ENCODE measurements around the gene MAGI2. TPM values are rescaled to one million over a fixed set of nuclear protein-coding genes. Genes with fewer than 3 reads are reported as not detected.
"Not testable (repeated sequence)": the region's sequence is repeated elsewhere in the genome, so short reads cannot be mapped to it uniquely, and the experiment has no call there.

Gene MAGI2
- total and polyA plus RNA-seq, 2 experiments from 2014 or later = 16.8 to 24.7 TPM

DNA sequence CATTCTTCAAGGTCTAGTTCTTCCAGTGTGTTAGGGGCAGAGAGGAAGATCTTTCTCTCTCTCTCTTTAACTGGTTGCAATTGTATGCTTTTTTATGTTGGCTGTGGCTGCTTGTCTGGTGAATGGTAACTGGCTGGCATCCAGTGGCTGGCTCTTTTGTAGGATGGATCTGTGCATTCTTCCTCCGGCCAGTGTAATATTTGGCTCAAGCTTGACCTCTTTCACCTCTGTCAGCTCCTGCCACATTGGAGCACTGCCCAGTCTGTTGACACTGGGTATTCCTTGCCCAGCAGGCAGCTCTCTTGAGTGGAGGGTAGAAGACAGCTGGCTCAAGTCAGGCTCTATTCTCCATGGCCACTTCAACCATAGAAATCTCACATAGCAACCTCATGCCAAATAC lies 1126.6 kb downstream of the MAGI2 start:
- H3K27me3 ChIP-seq = no peaks in the 10 kb centered on the region
- no peaks in the 10 kb centered on the region for H3K9me3 ChIP-seq (ENCODE audit: low read depth)
- no peak overlapping the region for H3K27ac ChIP-seq
- TF ChIP-seq, protein P1, sequence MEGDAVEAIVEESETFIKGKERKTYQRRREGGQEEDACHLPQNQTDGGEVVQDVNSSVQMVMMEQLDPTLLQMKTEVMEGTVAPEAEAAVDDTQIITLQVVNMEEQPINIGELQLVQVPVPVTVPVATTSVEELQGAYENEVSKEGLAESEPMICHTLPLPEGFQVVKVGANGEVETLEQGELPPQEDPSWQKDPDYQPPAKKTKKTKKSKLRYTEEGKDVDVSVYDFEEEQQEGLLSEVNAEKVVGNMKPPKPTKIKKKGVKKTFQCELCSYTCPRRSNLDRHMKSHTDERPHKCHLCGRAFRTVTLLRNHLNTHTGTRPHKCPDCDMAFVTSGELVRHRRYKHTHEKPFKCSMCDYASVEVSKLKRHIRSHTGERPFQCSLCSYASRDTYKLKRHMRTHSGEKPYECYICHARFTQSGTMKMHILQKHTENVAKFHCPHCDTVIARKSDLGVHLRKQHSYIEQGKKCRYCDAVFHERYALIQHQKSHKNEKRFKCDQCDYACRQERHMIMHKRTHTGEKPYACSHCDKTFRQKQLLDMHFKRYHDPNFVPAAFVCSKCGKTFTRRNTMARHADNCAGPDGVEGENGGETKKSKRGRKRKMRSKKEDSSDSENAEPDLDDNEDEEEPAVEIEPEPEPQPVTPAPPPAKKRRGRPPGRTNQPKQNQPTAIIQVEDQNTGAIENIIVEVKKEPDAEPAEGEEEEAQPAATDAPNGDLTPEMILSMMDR (IDR thresholded peaks at IDR 0.05; ENCODE audit: low read depth, low read length) = no peak
- peaks cover 4% of the 10 kb centered on the region for H3K4me1 ChIP-seq (ENCODE audit: low read depth)
- peak in 1 of 2 donors; percentile 0 for DNase-seq (ENCODE audit: low read depth in 1 of 2, low spot score in 1 of 2)
- H3K4me3 ChIP-seq = no peak overlapping the region
- H3K36me3 ChIP-seq = no peaks in the 10 kb centered on the region

- Histone ChIP-seq H3K4me1 (ENCODE audit: low read depth) (peaks cover 4% of the 10 kb centered on the region), H3K27me3 (no peaks in the 10 kb centered on the region), H3K36me3 (no peaks in the 10 kb centered on the region), H3K9me3 (ENCODE audit: low read depth) (no peaks in the 10 kb centered on the region), H3K4me3 (no peak overlapping the region), H3K27ac (no peak overlapping the region)
- DNase-seq (ENCODE audit: low read depth in 1 of 2, low spot score in 1 of 2) = peak in 1 of 2 donors; percentile 0
- TF ChIP-seq, protein P1 (IDR thresholded peaks at IDR 0.05; ENCODE audit: low read depth, low read length) = no peak
Observed at GRCh38 chr7:78326189-78326588, 1127.3 kb downstream of the MAGI2 start.

- Histone ChIP-seq H3K36me3 (no peaks in the 10 kb centered on the region), H3K4me3 (no peak overlapping the region), H3K9me3 (ENCODE audit: low read depth) (no peaks in the 10 kb centered on the region), H3K4me1 (ENCODE audit: low read depth) (peaks cover 4% of the 10 kb centered on the region), H3K27me3 (no peaks in the 10 kb centered on the region), H3K27ac (no peak overlapping the region)
- DNase-seq (ENCODE audit: low read depth in 1 of 2, low spot score in 1 of 2) = no peak
- TF ChIP-seq, protein P1 (IDR thresholded peaks at IDR 0.05; ENCODE audit: low read depth, low read length) = no peak
Observed at GRCh38 chr7:78323118-78323517, 1130.3 kb downstream of the MAGI2 start.

DNA sequence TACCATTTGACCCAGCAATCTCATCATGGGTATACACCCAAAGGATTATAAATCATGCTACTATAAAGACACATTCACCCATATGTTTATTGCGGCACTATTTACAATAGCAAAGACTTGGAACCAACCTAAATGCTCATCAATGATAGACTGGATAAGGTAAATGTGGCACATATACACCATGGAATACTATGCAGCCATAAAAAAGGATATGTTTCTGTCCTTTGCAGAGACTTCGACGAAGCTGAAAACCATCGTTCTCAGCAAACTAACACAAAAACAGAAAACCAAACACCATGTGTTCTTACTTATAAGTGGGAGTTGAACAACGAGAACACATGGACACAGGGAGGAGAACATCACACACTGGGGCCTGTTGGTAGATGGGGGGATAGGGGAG lies 1131.2 kb downstream of the MAGI2 start:
- H3K27ac ChIP-seq; H3K4me3 ChIP-seq; H3K27me3 ChIP-seq; H3K36me3 ChIP-seq; H3K9me3 ChIP-seq (ENCODE audit: low read depth); H3K4me1 ChIP-seq (ENCODE audit: low read depth); DNase-seq (ENCODE audit: low read depth in 1 of 2, low spot score in 1 of 2): not testable (repeated sequence)

DNA sequence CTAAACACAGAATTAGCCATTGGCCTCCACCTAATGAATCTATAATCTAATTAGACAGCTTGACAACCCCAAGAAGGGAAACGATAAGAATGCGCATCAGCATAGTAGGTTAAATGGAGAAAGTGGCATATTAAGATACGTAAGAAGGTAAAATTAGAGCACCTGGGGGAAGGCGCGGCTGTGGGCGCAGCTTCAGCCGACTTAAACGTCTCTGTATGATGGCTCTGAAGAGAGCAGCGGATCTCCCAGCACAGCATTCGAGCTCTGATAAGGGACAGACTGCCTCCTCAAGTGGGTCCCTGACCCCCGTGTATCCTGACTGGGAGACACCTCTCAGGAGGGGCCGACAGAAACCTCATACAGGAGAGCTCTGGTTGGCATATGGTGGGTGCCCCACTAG lies 1136.1 kb downstream of the MAGI2 start:
- TF ChIP-seq, protein P1 (IDR thresholded peaks at IDR 0.05; ENCODE audit: low read depth, low read length) = no peak
- no peaks in the 10 kb centered on the region for H3K4me1 ChIP-seq (ENCODE audit: low read depth)
- DNase-seq (ENCODE audit: low read depth in 1 of 2, low spot score in 1 of 2) = no peak
- no peaks in the 10 kb centered on the region for H3K36me3 ChIP-seq
- no peak overlapping the region for H3K4me3 ChIP-seq
- H3K9me3 ChIP-seq (ENCODE audit: low read depth) = no peaks in the 10 kb centered on the region
- no peak overlapping the region for H3K27ac ChIP-seq
- no peaks in the 10 kb centered on the region for H3K27me3 ChIP-seq

DNA sequence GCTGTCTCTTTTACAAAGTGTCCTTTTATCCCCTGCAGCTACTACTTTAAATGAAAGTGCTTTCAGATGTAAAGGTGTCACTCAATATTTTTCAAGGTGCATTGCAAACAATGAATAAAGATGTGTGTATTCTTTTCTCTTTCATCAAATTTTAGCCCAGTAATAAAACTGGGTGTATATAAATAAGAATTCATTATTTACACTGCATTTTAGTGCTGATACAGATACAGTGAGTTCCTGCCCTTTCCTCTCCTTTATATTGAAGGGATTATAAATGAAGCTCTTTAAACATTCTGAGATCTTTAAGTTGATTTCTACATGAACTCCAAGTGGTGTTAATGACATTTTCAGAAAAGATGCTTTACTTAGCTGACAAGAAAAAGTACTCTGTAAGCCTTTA lies 1137.4 kb downstream of the MAGI2 start:
- no peaks in the 10 kb centered on the region for H3K27me3 ChIP-seq
- no peak overlapping the region for H3K27ac ChIP-seq
- no peak overlapping the region for H3K4me3 ChIP-seq
- H3K4me1 ChIP-seq (ENCODE audit: low read depth) = no peaks in the 10 kb centered on the region
- H3K36me3 ChIP-seq = no peaks in the 10 kb centered on the region
- no peaks in the 10 kb centered on the region for H3K9me3 ChIP-seq (ENCODE audit: low read depth)
- TF ChIP-seq, protein P1 (IDR thresholded peaks at IDR 0.05; ENCODE audit: low read depth, low read length) = no peak
- DNase-seq (ENCODE audit: low read depth in 1 of 2, low spot score in 1 of 2) = no peak

All from cardiac muscle cell (in vitro differentiated cells and primary cell).